ENCODE data around the gene NOTCH1.

Gene NOTCH1

DNA sequence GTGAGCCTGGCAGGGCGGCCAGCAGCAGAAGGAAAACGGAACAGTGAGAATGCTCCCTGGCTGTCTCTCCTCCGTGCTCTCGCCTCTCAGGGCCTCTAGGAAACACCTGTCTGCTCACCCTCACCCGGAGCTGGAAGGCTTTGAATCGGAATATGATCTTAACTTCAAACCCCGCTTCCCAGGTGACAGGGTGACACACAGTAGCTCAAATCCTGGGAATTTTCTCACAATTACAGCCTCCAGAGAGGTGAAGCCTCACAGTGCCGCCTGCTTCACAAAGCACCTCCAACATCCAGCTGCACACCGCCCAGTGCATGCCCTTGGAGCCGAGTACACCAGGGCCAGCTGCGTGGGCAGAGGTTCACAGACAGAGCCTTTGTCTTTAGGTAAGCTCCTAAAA lies 75.5 kb downstream of the NOTCH1 start:
- Histone ChIP-seq H3F3A (ENCODE audit: insufficient read depth) (no peaks in the 10 kb centered on the region), H2AFZ (ENCODE audit: low read depth, low read length, severe bottlenecking) (no peak overlapping the region), H3K9ac (ENCODE audit: low read length) (no peak overlapping the region), H3K36me3 (ENCODE audit: low read length) (no peaks in the 10 kb centered on the region; the same call in 1 of the 2 replicates), H3K9me3 (ENCODE audit: insufficient read depth, low read length) (no peaks in the 10 kb centered on the region), H3K4me2 (ENCODE audit: low read depth, low read length, poor library complexity, severe bottlenecking) (no peak overlapping the region), H3K79me2 (ENCODE audit: insufficient read depth, low read length) (peaks cover 9% of the 10 kb centered on the region; the same call in 1 of the 2 replicates), H3K27ac (ENCODE audit: low read depth, low read length) (no peak overlapping the region), H3K27me3 (ENCODE audit: low read length) (no peaks in the 10 kb centered on the region), H4K20me1 (ENCODE audit: low read depth, low read length) (no peaks in the 10 kb centered on the region), H3K4me3 (ENCODE audit: insufficient read depth, low read length, poor library complexity, severe bottlenecking) (no peak overlapping the region), H3K9me2 (replicated peaks; ENCODE audit: insufficient read depth, low read length) (no peaks in the 10 kb centered on the region)
- TF ChIP-seq, protein P1, sequence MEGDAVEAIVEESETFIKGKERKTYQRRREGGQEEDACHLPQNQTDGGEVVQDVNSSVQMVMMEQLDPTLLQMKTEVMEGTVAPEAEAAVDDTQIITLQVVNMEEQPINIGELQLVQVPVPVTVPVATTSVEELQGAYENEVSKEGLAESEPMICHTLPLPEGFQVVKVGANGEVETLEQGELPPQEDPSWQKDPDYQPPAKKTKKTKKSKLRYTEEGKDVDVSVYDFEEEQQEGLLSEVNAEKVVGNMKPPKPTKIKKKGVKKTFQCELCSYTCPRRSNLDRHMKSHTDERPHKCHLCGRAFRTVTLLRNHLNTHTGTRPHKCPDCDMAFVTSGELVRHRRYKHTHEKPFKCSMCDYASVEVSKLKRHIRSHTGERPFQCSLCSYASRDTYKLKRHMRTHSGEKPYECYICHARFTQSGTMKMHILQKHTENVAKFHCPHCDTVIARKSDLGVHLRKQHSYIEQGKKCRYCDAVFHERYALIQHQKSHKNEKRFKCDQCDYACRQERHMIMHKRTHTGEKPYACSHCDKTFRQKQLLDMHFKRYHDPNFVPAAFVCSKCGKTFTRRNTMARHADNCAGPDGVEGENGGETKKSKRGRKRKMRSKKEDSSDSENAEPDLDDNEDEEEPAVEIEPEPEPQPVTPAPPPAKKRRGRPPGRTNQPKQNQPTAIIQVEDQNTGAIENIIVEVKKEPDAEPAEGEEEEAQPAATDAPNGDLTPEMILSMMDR (IDR thresholded peaks at IDR 0.05; ENCODE audit: insufficient read depth, low read length, poor library complexity, severe bottlenecking) = no peak
- TF ChIP-seq EZH2phosphoT487 (conservative IDR thresholded peaks at IDR 0.05; ENCODE audit: low read length) = no peak

GRCh38 chr9:136467766-136468165 lies 78.1 kb downstream of the NOTCH1 start:
- Histone ChIP-seq H3K36me3 (ENCODE audit: low read length) (no peaks in the 10 kb centered on the region; the same call in 1 of the 2 replicates), H4K20me1 (ENCODE audit: low read depth, low read length) (no peaks in the 10 kb centered on the region), H3K79me2 (ENCODE audit: insufficient read depth, low read length) (peaks cover 8% of the 10 kb centered on the region; the same call in 1 of the 2 replicates)

DNA sequence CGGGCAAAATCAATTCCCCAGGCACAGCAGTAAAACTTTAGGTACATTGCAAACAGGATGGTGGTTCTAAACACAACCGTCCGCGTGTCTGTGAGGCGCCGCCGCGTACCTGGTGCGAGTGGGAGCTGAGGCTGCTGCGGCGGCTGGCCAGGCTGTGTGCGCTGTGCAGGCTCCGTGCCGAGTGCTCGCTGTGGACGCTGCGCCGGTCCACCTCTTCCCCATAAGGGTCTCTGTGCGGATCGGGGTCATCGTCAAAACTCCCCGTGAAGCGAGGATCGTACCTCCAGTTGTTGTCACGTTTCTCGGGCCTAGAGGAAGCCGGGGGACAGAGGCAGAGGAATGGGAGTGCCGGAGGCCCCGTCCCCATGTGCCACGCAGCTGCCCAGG lies 79.7 kb downstream of the NOTCH1 start:
- Histone ChIP-seq H4K20me1 (ENCODE audit: low read depth, low read length) (no peaks in the 10 kb centered on the region), H3K79me2 (ENCODE audit: insufficient read depth, low read length) (no peaks in the 10 kb centered on the region; the same call in 1 of the 2 replicates), H3K27me3 (ENCODE audit: low read length) (no peaks in the 10 kb centered on the region), H3K9me2 (replicated peaks; ENCODE audit: insufficient read depth, low read length) (no peaks in the 10 kb centered on the region), H3K9me3 (ENCODE audit: insufficient read depth, low read length) (no peaks in the 10 kb centered on the region), H3K36me3 (ENCODE audit: low read length) (peaks cover 3% of the 10 kb centered on the region; the same call in 1 of the 2 replicates), H2AFZ (ENCODE audit: low read depth, low read length, severe bottlenecking) (no peak overlapping the region), H3F3A (ENCODE audit: insufficient read depth) (no peaks in the 10 kb centered on the region), H3K27ac (ENCODE audit: low read depth, low read length) (no peak overlapping the region), H3K9ac (ENCODE audit: low read length) (no peak overlapping the region), H3K4me3 (ENCODE audit: insufficient read depth, low read length, poor library complexity, severe bottlenecking) (no peak overlapping the region), H3K4me2 (ENCODE audit: low read depth, low read length, poor library complexity, severe bottlenecking) (no peak overlapping the region)
- TF ChIP-seq, protein P1 (IDR thresholded peaks at IDR 0.05; ENCODE audit: insufficient read depth, low read length, poor library complexity, severe bottlenecking) = no peak
- TF ChIP-seq EZH2phosphoT487 (conservative IDR thresholded peaks at IDR 0.05; ENCODE audit: low read length) = no peak

More at GRCh38 chr9:136467766-136468165, 78.1 kb downstream of the NOTCH1 start:
- no peak overlapping the region for H3K4me3 ChIP-seq (ENCODE audit: insufficient read depth, low read length, poor library complexity, severe bottlenecking)
- H3K27me3 ChIP-seq (ENCODE audit: low read length) = no peaks in the 10 kb centered on the region
- H3K27ac ChIP-seq (ENCODE audit: low read depth, low read length) = no peak overlapping the region
- no peaks in the 10 kb centered on the region for H3K9me2 ChIP-seq (replicated peaks; ENCODE audit: insufficient read depth, low read length)
- no peaks in the 10 kb centered on the region for H3F3A ChIP-seq (ENCODE audit: insufficient read depth)
- H3K4me2 ChIP-seq (ENCODE audit: low read depth, low read length, poor library complexity, severe bottlenecking) = no peak overlapping the region
- no peak overlapping the region for H3K9ac ChIP-seq (ENCODE audit: low read length)
- no peaks in the 10 kb centered on the region for H3K9me3 ChIP-seq (ENCODE audit: insufficient read depth, low read length)
- no peak for TF ChIP-seq EZH2phosphoT487 (conservative IDR thresholded peaks at IDR 0.05; ENCODE audit: low read length)
- no peak overlapping the region for H2AFZ ChIP-seq (ENCODE audit: low read depth, low read length, severe bottlenecking)

GRCh38 chr9:136465500-136466154 lies 80.2 kb downstream of the NOTCH1 start:
- TF ChIP-seq, protein P1 (IDR thresholded peaks at IDR 0.05; ENCODE audit: insufficient read depth, low read length, poor library complexity, severe bottlenecking) = no peak
- TF ChIP-seq EZH2phosphoT487 (conservative IDR thresholded peaks at IDR 0.05; ENCODE audit: low read length) = no peak

More at GRCh38 chr9:136465500-136466154, 80.2 kb downstream of the NOTCH1 start:
- Histone ChIP-seq H3F3A (ENCODE audit: insufficient read depth) (no peaks in the 10 kb centered on the region), H3K9ac (ENCODE audit: low read length) (no peak overlapping the region), H3K9me2 (replicated peaks; ENCODE audit: insufficient read depth, low read length) (no peaks in the 10 kb centered on the region), H3K4me2 (ENCODE audit: low read depth, low read length, poor library complexity, severe bottlenecking) (no peak overlapping the region), H3K36me3 (ENCODE audit: low read length) (peaks cover 3% of the 10 kb centered on the region; the same call in 1 of the 2 replicates), H2AFZ (ENCODE audit: low read depth, low read length, severe bottlenecking) (no peak overlapping the region), H3K4me3 (ENCODE audit: insufficient read depth, low read length, poor library complexity, severe bottlenecking) (no peak overlapping the region), H4K20me1 (ENCODE audit: low read depth, low read length) (no peaks in the 10 kb centered on the region), H3K27me3 (ENCODE audit: low read length) (no peaks in the 10 kb centered on the region), H3K79me2 (ENCODE audit: insufficient read depth, low read length) (no peaks in the 10 kb centered on the region; the same call in 1 of the 2 replicates), H3K9me3 (ENCODE audit: insufficient read depth, low read length) (no peaks in the 10 kb centered on the region), H3K27ac (ENCODE audit: low read depth, low read length) (no peak overlapping the region)
